HepG2 (cell line): ENCODE results near the gene RRBP1. TPM values are rescaled to one million over a fixed set of nuclear protein-coding genes. Genes with fewer than 3 reads are reported as not detected.

Source experiments
- ATF6 ChIP-seq: sonication (generic); formaldehyde crosslinking; conservative IDR thresholded peaks from 2 replicates; pipeline ENCODE4 v1.4.0; 2020; ENCODE audit warnings: missing genetic modification reagents
- CBX1 ChIP-seq: IDR thresholded peaks from one replicate; pipeline ENCODE4 v1.6.1; 2016; ENCODE audit warnings: antibody characterized with exemption, low read depth
- FOSL1 ChIP-seq: sonication (generic); formaldehyde crosslinking; IDR thresholded peaks from 2 replicates; pipeline ENCODE4 v1.9.0; 2021; ENCODE audit warnings: missing genetic modification reagents, borderline replicate concordance
- FOXO4 ChIP-seq: sonication (generic); formaldehyde crosslinking; conservative IDR thresholded peaks from 2 replicates; pipeline ENCODE4 v1.8.1; 2023; ENCODE audit warnings: missing genetic modification reagents
- GTF2F1 ChIP-seq: fragments of 150-350 bp; IDR thresholded peaks from 2 replicates; pipeline ENCODE4 v1.6.1; 2014; ENCODE audit warnings: low read length
- JARID2 ChIP-seq: sonication (generic); formaldehyde crosslinking; IDR thresholded peaks from 2 replicates; pipeline ENCODE4 v1.8.1; 2023; ENCODE audit warnings: missing genetic modification reagents, inconsistent platforms; ENCODE audit not compliant: insufficient replicate concordance
- MAFF ChIP-seq: IDR thresholded peaks from 2 replicates; pipeline ENCODE4 v1.6.1; 2011; ENCODE audit warnings: low read depth, low read length, improper control_type of control experiment
- MAFG ChIP-seq: sonication (generic); formaldehyde crosslinking; IDR thresholded peaks from 2 replicates; pipeline ENCODE4 v1.5.1; 2020; ENCODE audit warnings: mild to moderate bottlenecking, missing genetic modification reagents
- MEIS2 ChIP-seq: sonication (generic); formaldehyde crosslinking; IDR thresholded peaks from 2 replicates; pipeline ENCODE4 v1.9.0; 2021; ENCODE audit warnings: mild to moderate bottlenecking, missing genetic modification reagents
- NFIC ChIP-seq: IDR thresholded peaks from 2 replicates; pipeline ENCODE4 v1.6.1; 2012; ENCODE audit warnings: mild to moderate bottlenecking, low read length, inconsistent platforms
- NFYC ChIP-seq: IDR thresholded peaks from 2 replicates; pipeline ENCODE4 v1.6.1; 2016; ENCODE audit warnings: missing genetic modification reagents, missing compliant biosample characterization
- PPARG ChIP-seq: conservative IDR thresholded peaks from 2 replicates; pipeline ENCODE4 v1.6.1; 2016; ENCODE audit warnings: missing biosample characterization, missing genetic modification reagents
- RERE ChIP-seq: IDR thresholded peaks from 2 replicates; pipeline ENCODE4 v1.6.1; 2016; ENCODE audit warnings: low read depth, missing genetic modification reagents, missing compliant biosample characterization
- RXRA ChIP-seq: sonication (generic); formaldehyde crosslinking; IDR thresholded peaks from 2 replicates; pipeline ENCODE4 v1.5.1; 2020; ENCODE audit warnings: missing genetic modification reagents
- SNAI1 ChIP-seq: sonication (generic); formaldehyde crosslinking; IDR thresholded peaks from 2 replicates; pipeline ENCODE4 v1.5.0; 2020; ENCODE audit warnings: mild to moderate bottlenecking, missing genetic modification reagents, borderline replicate concordance
- TCF7 ChIP-seq: sonication (generic); IDR thresholded peaks from 2 replicates; pipeline ENCODE4 v1.6.1; 2016; ENCODE audit warnings: antibody characterized with exemption, low read depth
- ZBTB1 ChIP-seq: sonication (generic); formaldehyde crosslinking; IDR thresholded peaks from 2 replicates; pipeline ENCODE4 v1.4.0; 2020; ENCODE audit warnings: missing genetic modification reagents, borderline replicate concordance
- ZBTB21 ChIP-seq: sonication (generic); formaldehyde crosslinking; IDR thresholded peaks from 2 replicates; pipeline ENCODE4 v1.4.0; 2020; ENCODE audit warnings: missing genetic modification reagents
- ZKSCAN8 ChIP-seq: IDR thresholded peaks from 2 replicates; pipeline ENCODE4 v1.6.1; 2016; ENCODE audit warnings: borderline replicate concordance, missing genetic modification reagents, missing compliant biosample characterization
- ZNF451 ChIP-seq: sonication (generic); formaldehyde crosslinking; IDR thresholded peaks from 2 replicates; pipeline ENCODE4 v1.5.0; 2020; ENCODE audit warnings: mild to moderate bottlenecking, missing genetic modification reagents
- ZNF770 ChIP-seq: sonication (generic); formaldehyde crosslinking; IDR thresholded peaks from 2 replicates; pipeline ENCODE4 v1.5.0; 2020; ENCODE audit warnings: mild to moderate bottlenecking, missing genetic modification reagents
- polyA plus RNA-seq, 8 experiments: library from polyadenylated mRNA; depleted of rRNA in 3 of 8; stranded (reverse) in 7 of 8; unstranded in 1 of 8; fragments of >200 nt; fragmentation: Illumina TruSeq in 4 of 8; extraction: Trizol in 4 of 8; gene quantifications; 2 replicates each; pipeline versions ENCODE4 v1.2.1 to v1.2.3, GENCODE V29; 2011 to 2016; ENCODE audit warnings: low read depth in 4 of 8, missing spikeins in 1 of 8, mixed read lengths in 1 of 8; ENCODE audit not compliant: insufficient read depth in 1 of 8
- total RNA-seq, 5 experiments: library from RNA; depleted of rRNA; stranded (reverse); fragments of >200 nt; fragmentation: Illumina TruSeq; extraction: Trizol; gene quantifications; 2 replicates each; pipeline ENCODE4 v1.2.3, GENCODE V29; 2016; ENCODE audit warnings: low read depth in 1 of 5

RRBP1 gene
- total and polyA plus RNA-seq, 2 of the 13 experiments (the other 11 are each of a cell fraction or from before 2014, with no cell fraction given), result 150 to 222 TPM

GRCh38 chr20:17682889-17683198, 802 bp upstream of the RRBP1 start (continued):
- TF ChIP-seq RERE (CRISPR knock-in tag) (no peak), ZBTB1 (CRISPR knock-in tag) (no peak), ATF6 (CRISPR knock-in tag) (no peak), FOXO4 (CRISPR knock-in tag) (no peak), MAFF (no peak), MAFG (no peak), ZNF451 (CRISPR knock-in tag) (0 out of 2 replicates have a peak, but pooled peaks have one; percentile 15), MEIS2 (no peak), JARID2 (CRISPR knock-in tag) (no peak), TCF7 (no peak), PPARG (CRISPR knock-in tag) (no peak), SNAI1 (CRISPR knock-in tag) (0 out of 2 replicates have a peak, but pooled peaks have one; percentile 27), ZKSCAN8 (CRISPR knock-in tag) (0 out of 2 replicates have a peak, but pooled peaks have one; percentile 14), ZNF770 (no peak), GTF2F1 (no peak), CBX1 (no peak), FOSL1 (CRISPR knock-in tag) (no peak), NFYC (CRISPR knock-in tag) (no peak), RXRA (CRISPR knock-in tag) (0 out of 2 replicates have a peak, but pooled peaks have one; percentile 7), NFIC (no peak), ZBTB21 (CRISPR knock-in tag) (no peak)
